Endothelial cell of umbilical vein (primary cell): ENCODE results near the gene SLC12A3. TPM values are rescaled to one million over a fixed set of nuclear protein-coding genes. Genes with fewer than 3 reads are reported as not detected.

Source experiments
- BruUV-seq: library from RNA; stranded (reverse); fragments of 400-500 nt; replicated peaks from 2 replicates; lab custom pipeline; 2021; lab: Mats Ljungman, UMichigan
- CTCF ChIA-PET: fragments of 300-600, 350-600 bp; sonication (Branson Sonifier 250); formaldehyde crosslinking; loops from one replicate; lab custom pipeline; 2021; ENCODE audit warnings: antibody characterized with exemption, inconsistent platforms; lab: Charles Lee
- POLR2A ChIA-PET: fragments of 300-600, 350-600 bp; sonication (Branson Sonifier 250); formaldehyde crosslinking; loops from one replicate; lab custom pipeline; 2021; ENCODE audit warnings: antibody characterized with exemption, inconsistent platforms; lab: Charles Lee
- DNase-seq: peaks from one replicate; pipeline ENCODE4 v3.0.0-alpha.2; 2011; ENCODE audit warnings: low read depth, low spot score
- FAIRE-seq: peaks from 2 replicates; lab custom pipeline; 2011; peaks lifted over from hg19 to GRCh38; lab: Jason Lieb, UNC
- H2AFZ ChIP-seq: 2 replicates; pipeline ENCODE4 v1.6.0; 2012; ENCODE audit warnings: low read depth, low read length, control low read depth, inconsistent platforms
- H3K27ac ChIP-seq: 2 replicates; pipeline ENCODE4 v1.5.1; 2011; ENCODE audit warnings: low read depth, mild to moderate bottlenecking, control low read depth, low read length, moderate library complexity; ENCODE audit not compliant: insufficient read depth
- H3K27me3 ChIP-seq, 2 experiments: 2 replicates each; pipeline versions ENCODE4 v1.6.0 to v1.6.1; 2011; ENCODE audit warnings: low read length in 2 of 2, mixed read lengths in 1 of 2; ENCODE audit not compliant: control insufficient read depth in 2 of 2, insufficient read depth in 2 of 2
- H3K36me3 ChIP-seq, 2 experiments: 2 replicates in 1 of 2; 3 replicates in 1 of 2; pipeline ENCODE4 v1.5.1; 2011; ENCODE audit warnings: low read length in 2 of 2, mild to moderate bottlenecking in 1 of 2, moderate library complexity in 1 of 2; ENCODE audit not compliant: control insufficient read depth in 2 of 2, insufficient read depth in 2 of 2; ENCODE audit errors: extremely low read depth in 1 of 2
- H3K4me1 ChIP-seq: 3 replicates; pipeline ENCODE4 v1.5.1; 2011; ENCODE audit warnings: mild to moderate bottlenecking, low read length; ENCODE audit not compliant: control insufficient read depth, insufficient read depth; ENCODE audit errors: extremely low read depth
- H3K4me2 ChIP-seq: 2 replicates; pipeline ENCODE4 v1.6.1; 2011; ENCODE audit warnings: low read length, control low read depth, mixed read lengths; ENCODE audit not compliant: insufficient read depth
- H3K4me3 ChIP-seq, 3 experiments: fragments of 200-600 bp in 1 of 3; sonication (generic), shearing (Covaris generic) in 1 of 3; replicated peaks in 1 of 3; 2 replicates each; pipeline ENCODE4 v1.5.1; 2011 to 2016; ENCODE audit warnings: control low read depth in 3 of 3, low read length in 3 of 3, mild to moderate bottlenecking in 2 of 3, inconsistent platforms in 1 of 3, low read depth in 1 of 3, moderate library complexity in 1 of 3; ENCODE audit not compliant: insufficient read depth in 1 of 3
- H3K79me2 ChIP-seq: 2 replicates; pipeline ENCODE4 v1.6.0; 2012; ENCODE audit warnings: low read length, inconsistent platforms; ENCODE audit not compliant: control insufficient read depth, insufficient read depth
- H3K9ac ChIP-seq: replicated peaks from 2 replicates; pipeline ENCODE3; 2011; ENCODE audit warnings: low read length, control low read depth; ENCODE audit not compliant: insufficient read depth; ENCODE audit errors: extremely low read depth
- H3K9me1 ChIP-seq: replicated peaks from 3 replicates; pipeline ENCODE4 v1.6.0; 2011; ENCODE audit warnings: mild to moderate bottlenecking, low read length; ENCODE audit not compliant: control insufficient read depth, insufficient read depth; ENCODE audit errors: extremely low read depth
- H3K9me3 ChIP-seq: replicated peaks from 2 replicates; pipeline ENCODE4 v1.5.1; 2012; ENCODE audit warnings: low read length, inconsistent platforms; ENCODE audit not compliant: control insufficient read depth, insufficient read depth
- H4K20me1 ChIP-seq: replicated peaks from 2 replicates; pipeline ENCODE3; 2011; ENCODE audit warnings: mild to moderate bottlenecking, low read length; ENCODE audit not compliant: control insufficient read depth, insufficient read depth; ENCODE audit errors: extremely low read depth
- CTCF ChIP-seq, 2 donors: IDR thresholded peaks; 1 replicate in 1 of 2; 2 replicates in 1 of 2; pipeline ENCODE4 v1.5.1; 2011; ENCODE audit warnings: low read length in 2 of 2, mild to moderate bottlenecking in 2 of 2, moderate library complexity in 2 of 2, control low read depth in 1 of 2, inconsistent platforms in 1 of 2, low read depth in 1 of 2; ENCODE audit not compliant: insufficient read depth in 1 of 2; ENCODE audit errors: extremely low read depth in 1 of 2
- EZH2 ChIP-seq: IDR thresholded peaks from 2 replicates; pipeline ENCODE4 v1.6.1; 2012; ENCODE audit warnings: borderline replicate concordance, low read depth, mild to moderate bottlenecking, moderate library complexity, low read length, inconsistent platforms; ENCODE audit not compliant: severe bottlenecking
- FOS ChIP-seq: IDR thresholded peaks from 2 replicates; pipeline ENCODE4 v1.6.1; 2011; ENCODE audit warnings: mild to moderate bottlenecking, low read length, moderate library complexity, borderline replicate concordance; ENCODE audit not compliant: insufficient read depth
- GATA2 ChIP-seq: IDR thresholded peaks from 2 replicates; pipeline ENCODE4 v1.7.0; 2011; ENCODE audit warnings: low read depth, mild to moderate bottlenecking, moderate library complexity, mixed read lengths, low read length; ENCODE audit not compliant: insufficient read length, insufficient read depth
- JUN ChIP-seq: IDR thresholded peaks from 2 replicates; pipeline ENCODE4 v1.6.1; 2011; ENCODE audit warnings: borderline replicate concordance, low read depth; ENCODE audit not compliant: insufficient read length, insufficient read depth
- MYC ChIP-seq: IDR thresholded peaks from one replicate; pipeline ENCODE4 v1.6.1; 2011; ENCODE audit warnings: mild to moderate bottlenecking, low read depth, low read length
- POLR2A ChIP-seq: IDR thresholded peaks from 2 replicates; pipeline ENCODE4 v1.6.1; 2012; ENCODE audit warnings: low read depth, mild to moderate bottlenecking, control low read depth, low read length
- POLR2AphosphoS5 ChIP-seq: IDR thresholded peaks from 2 replicates; pipeline ENCODE4 v1.6.1; 2012; ENCODE audit warnings: low read depth, mild to moderate bottlenecking, control low read depth, low read length, moderate library complexity; ENCODE audit not compliant: insufficient read depth
- dilution Hi-C: fragments of 300-500 bp; cut with MboI; formaldehyde crosslinking; loops from one replicate; pipeline ENCODE4 v1.15.0; 2019; ENCODE audit warnings: low sequenced_read_pairs; ENCODE audit not compliant: extremely low pct_ligation_motif_present
- intact Hi-C: fragments of 100-400 bp; cut with micrococcal nuclease; formaldehyde crosslinking; loops from one replicate; pipeline ENCODE4 v1.10.0; 2022
- polyA plus RNA-seq, 4 experiments: library from polyadenylated mRNA; depleted of rRNA in 3 of 4; stranded (reverse) in 3 of 4; unstranded in 1 of 4; fragments of >200 nt; gene quantifications; 2 replicates each; pipeline versions ENCODE4 v1.2.1 to v1.2.3, GENCODE V29; 2011 to 2012; ENCODE audit warnings: missing spikeins in 1 of 4
- total RNA-seq: library from RNA; stranded (reverse); gene quantifications from 2 replicates; pipeline ENCODE4 v1.2.3, GENCODE V29; 2021
- TF ChIP-seq, protein P1 (sequence below): IDR thresholded peaks from 2 replicates; pipeline ENCODE4 v1.6.1; 2011; ENCODE audit not compliant: insufficient read depth, insufficient read length

The SLC12A3 gene
- total and polyA plus RNA-seq, 2 donors (not counting 3 experiments of a cell fraction or from before 2014, with no cell fraction given), result not detected

GRCh38 chr16:56961851-56962281 lies 96.9 kb downstream of the SLC12A3 start, which contains the start of gene CETP:
CETP (plus strand) TSS chr16:56961950; CDS start chr16:56961980, 30 bp downstream.
- no peak within 1 kb of the TSS for H3K4me3 ChIP-seq
- no peak within 1 kb of the TSS for H3K9ac ChIP-seq
- H4K20me1 ChIP-seq, result no peaks in the 10 kb centered on the region
- no peaks in the 10 kb centered on the region for H3K27me3 ChIP-seq
- dilution Hi-C loops, result no loop called here
- CTCF ChIA-PET, result interaction anchor here (1.0 to 9.3 kb wide), 4 partner anchors 10 to 84 kb away, joined by 3 to 140 read pairs (median 5); no protein-coding TSS in a partner anchor
- no peaks in the 10 kb centered on the region for H3K9me1 ChIP-seq
- H3K27ac ChIP-seq, result no peak within 1 kb of the TSS
- POLR2A ChIA-PET, result no interaction called here
- H3K36me3 ChIP-seq, result no peaks in the 10 kb centered on the region
- BruUV-seq, result no TSS peak
- no peaks in the 10 kb centered on the region for H3K9me3 ChIP-seq
- intact Hi-C loops, result no loop called here
- peaks cover 18% of the 10 kb centered on the region for H3K4me1 ChIP-seq
- FAIRE-seq (no peak), DNase-seq (no peak)
- H3K79me2 ChIP-seq, result no peaks in the 10 kb centered on the region
- TF ChIP-seq FOS (no peak), POLR2A (no peak), EZH2 (no peak), MYC (no peak), JUN (no peak), POLR2AphosphoS5 (no peak), CTCF (IDR thresholded peaks at IDR 0.05; ENCODE audit: extremely low read depth in 1 of 2, insufficient read depth in 1 of 2, low read depth in 1 of 2, low read length in 2 of 2) (no peak), GATA2 (no peak)
- TF ChIP-seq, protein P1, sequence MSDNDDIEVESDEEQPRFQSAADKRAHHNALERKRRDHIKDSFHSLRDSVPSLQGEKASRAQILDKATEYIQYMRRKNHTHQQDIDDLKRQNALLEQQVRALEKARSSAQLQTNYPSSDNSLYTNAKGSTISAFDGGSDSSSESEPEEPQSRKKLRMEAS, result no peak
- peak within 1 kb of the TSS; percentile 49 for H2AFZ ChIP-seq
- H3K4me2 ChIP-seq, result no peak within 1 kb of the TSS
